Motor neuron (in vitro differentiated cells): ENCODE measurements around the gene STXBP5. TPM values are rescaled to one million over a fixed set of nuclear protein-coding genes. Genes with fewer than 3 reads are reported as not detected.
"Not testable (repeated sequence)": the region's sequence is repeated elsewhere in the genome, so short reads cannot be mapped to it uniquely, and the experiment has no call there.

Experiments
- ATAC-seq, 8 experiments: fragments of 200-7000 bp; cut with Tn5 transposase; replicated peaks in 6 of 8; 2 replicates each; pipeline ENCODE4 v1.8.0; 2021; ENCODE audit warnings: mild to moderate bottlenecking in 8 of 8, moderate library complexity in 8 of 8
- H3K27ac ChIP-seq, 2 donors: fragments of 250-450 bp; sonication (Bioruptor Pico); 2 replicates each; pipeline ENCODE4 v1.9.0; 2021; ENCODE audit warnings: antibody characterized with exemption in 2 of 2, mild to moderate bottlenecking in 2 of 2, moderate library complexity in 1 of 2
- H3K4me1 ChIP-seq, 2 donors: fragments of 250-450 bp; sonication (Bioruptor Pico); replicated peaks in 1 of 2; 2 replicates each; pipeline ENCODE4 v1.6.1; 2021; ENCODE audit warnings: antibody characterized with exemption in 2 of 2, mild to moderate bottlenecking in 2 of 2, moderate library complexity in 1 of 2
- H3K4me3 ChIP-seq, 5 donors: fragments of 250-450 bp; sonication (Bioruptor Pico); 2 replicates each; pipeline ENCODE4 v1.9.0; 2021; ENCODE audit warnings: antibody characterized with exemption in 5 of 5, mild to moderate bottlenecking in 5 of 5, moderate library complexity in 4 of 5
- WGBS, 10 experiments: fragments of 450-650 bp; shearing (Covaris generic); methylation state at CpG; one replicate each; pipeline ENCODE4 v1.0.0; 2022; 5-methylcytosine and 5-hydroxymethylcytosine counted together
- in situ Hi-C, 9 experiments: fragments of 400-800 bp; cut with MboI; loops; one replicate each; pipeline ENCODE4 v1.15.0; 2021; ENCODE audit warnings: low sequenced_read_pairs in 9 of 9, low pct_unique_long_range_greater_than_20kb in 2 of 9; ENCODE audit not compliant: unreplicated experiment in 9 of 9
- total RNA-seq, 8 experiments: library from RNA; unstranded; fragments of 300-600 nt; gene quantifications; 2 replicates each; pipeline versions ENCODE4 v1.2.3 to v1.2.4, GENCODE V29; 2022

Gene STXBP5
- total RNA-seq, 8 experiments from 2014 or later, result 9.0 to 24.3 (median 14.1) TPM

DNA sequence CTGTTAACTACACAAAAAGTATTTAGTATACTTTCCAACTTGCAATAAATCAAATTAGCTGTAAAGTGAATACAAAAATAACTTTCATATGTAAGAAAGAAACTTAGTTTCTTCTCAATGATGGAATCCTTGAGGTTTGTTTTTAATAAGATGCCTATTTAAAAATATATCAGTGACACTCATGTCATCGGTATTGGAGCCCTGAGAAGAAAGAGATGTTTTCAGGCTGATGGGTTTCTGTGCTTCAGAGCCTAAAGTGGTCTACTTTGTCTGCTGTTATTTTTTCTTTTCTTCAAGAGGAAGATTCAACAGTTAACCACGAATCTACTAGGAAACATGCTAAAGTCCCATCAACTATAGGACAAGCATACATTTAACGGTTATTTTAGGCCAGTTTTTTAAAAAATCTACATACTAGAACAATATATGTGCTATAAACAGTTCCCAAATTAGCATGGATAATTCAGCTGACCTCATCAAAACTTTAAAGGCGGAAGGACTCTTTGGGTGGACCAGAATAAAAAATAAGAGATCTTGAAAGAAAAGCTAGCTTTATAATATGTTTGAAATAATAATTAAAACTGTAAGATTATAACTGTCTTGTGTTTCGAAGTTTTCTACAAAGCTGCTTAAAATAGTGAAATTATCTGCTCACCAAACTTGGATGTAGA is 157.2 kb downstream of the STXBP5 start:
- WGBS, 10 experiments, result 55 to 100% (median 88%) methylated on average over 1 to 5 of the region's 5 CpGs
- no peak for ATAC-seq
- in situ Hi-C loops, result no loop called here

DNA sequence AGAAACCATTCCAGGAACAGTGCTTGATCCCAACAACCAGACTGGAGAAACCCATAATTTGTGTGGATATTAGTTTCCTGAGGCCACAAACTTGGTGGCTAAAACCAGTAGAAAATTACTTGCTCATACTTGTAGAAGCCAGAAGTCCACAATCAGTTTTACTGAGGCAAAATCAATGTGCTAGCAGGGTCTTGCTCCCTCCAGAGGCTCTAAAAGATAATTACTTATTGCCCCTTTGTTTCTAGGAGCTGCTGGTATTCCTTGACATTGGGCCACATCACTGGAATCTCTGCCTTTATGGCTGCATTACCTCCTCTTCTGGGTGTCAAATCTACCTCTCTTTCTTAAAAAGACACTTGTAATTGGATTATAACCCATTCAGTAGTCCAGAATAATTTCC is 162.1 kb downstream of the STXBP5 start:
- Histone ChIP-seq H3K4me3 (no peak overlapping the region), H3K27ac (no peak overlapping the region), H3K4me1 (no peaks in the 10 kb centered on the region)
- ATAC-seq, result no peak
- in situ Hi-C loops, result no loop called here

More for the DNA sequence above, 157.2 kb downstream of the STXBP5 start:
- no peak overlapping the region for H3K27ac ChIP-seq
- H3K4me1 ChIP-seq, result no peaks in the 10 kb centered on the region
- no peak overlapping the region for H3K4me3 ChIP-seq

DNA sequence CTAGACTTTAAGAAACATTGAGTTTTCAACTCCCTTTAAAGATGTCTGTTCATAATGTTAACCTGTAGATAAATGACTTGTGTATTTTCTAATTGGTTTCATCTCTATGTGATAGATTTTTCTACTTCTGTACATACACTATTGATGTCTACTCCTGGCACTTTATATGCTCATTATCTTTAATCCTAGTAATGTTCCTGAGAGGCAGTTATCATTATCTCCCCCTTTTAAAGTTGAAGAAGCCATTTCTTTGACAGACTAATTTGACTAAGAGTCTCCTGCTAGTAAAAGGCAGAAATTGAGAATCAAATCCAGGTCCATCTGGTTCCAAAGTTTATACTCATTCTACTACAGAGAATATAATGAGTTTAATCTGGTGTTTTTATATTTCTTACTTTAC is 167.1 kb downstream of the STXBP5 start:
- no peak overlapping the region for H3K27ac ChIP-seq
- H3K4me3 ChIP-seq, result no peak overlapping the region
- in situ Hi-C loops, result no loop called here
- H3K4me1 ChIP-seq, result no peaks in the 10 kb centered on the region
- no peak for ATAC-seq

DNA sequence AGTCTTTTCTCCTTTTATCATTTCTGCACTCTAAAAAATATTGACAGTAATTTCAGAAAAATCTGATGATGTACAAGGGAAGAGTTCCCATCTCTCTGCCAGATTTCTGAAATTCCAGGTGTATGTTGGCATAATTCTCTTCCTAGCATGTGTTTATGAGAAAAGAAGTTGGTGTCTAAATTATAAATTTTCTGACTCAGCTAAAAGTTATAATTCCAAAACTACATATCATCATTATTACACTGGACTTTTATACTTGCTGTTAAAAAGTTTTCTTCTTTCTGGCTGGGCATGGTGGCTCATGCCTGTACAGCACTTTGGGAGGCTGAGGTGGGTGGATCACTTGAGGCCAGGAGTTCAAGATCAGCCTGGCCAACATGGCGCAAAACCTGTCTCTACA is 168.6 kb downstream of the STXBP5 start:
- Histone ChIP-seq H3K4me3 (no peak overlapping the region), H3K4me1 (no peaks in the 10 kb centered on the region), H3K27ac (no peak overlapping the region)
- no peak for ATAC-seq
- 100% methylated on average over 1 of the region's 1 CpG; no CpG with 5 or more reads in 5 of the 10 experiments for whole genome bisulfite sequencing, 10 experiments
- in situ Hi-C loops, result no loop called here

GRCh38 chr6:147378819-147379218 is 174.6 kb downstream of the STXBP5 start:
- 88 to 100% (median 100%) methylated on average over 1 of the region's 1 CpG; no CpG with 5 or more reads in 3 of the 10 experiments for WGBS, 10 experiments
- Histone ChIP-seq H3K27ac (no peak overlapping the region), H3K4me1 (no peaks in the 10 kb centered on the region), H3K4me3 (no peak overlapping the region)
- in situ Hi-C loops, result loop anchor here in 1 of 9 experiments (25.0 kb wide), 1 partner anchor 783 kb away; no protein-coding TSS in a partner anchor
- no peak for ATAC-seq

GRCh38 chr6:147380841-147381240 is 176.6 kb downstream of the STXBP5 start:
- peak in 2 of 8 experiments; percentile 8 to 11 for ATAC-seq
- not testable (repeated sequence) for H3K27ac ChIP-seq, H3K4me1 ChIP-seq, H3K4me3 ChIP-seq
- 43 to 100% (median 97%) methylated on average over 1 to 3 of the region's 3 CpGs; no CpG with 5 or more reads in 1 of the 10 experiments for WGBS, 10 experiments
- in situ Hi-C loops, result loop anchor here in 1 of 9 experiments (25.0 kb wide), 1 partner anchor 781 kb away; no protein-coding TSS in a partner anchor

- ATAC-seq, result peak in 3 of 8 experiments; percentile 61 to 95 (median 93)
- H3K4me3 ChIP-seq, result no peak overlapping the region
- 0 to 100% (median 92%) methylated on average over 1 to 3 of the region's 3 CpGs for WGBS, 10 experiments
- H3K4me1 ChIP-seq, result no peaks in the 10 kb centered on the region
- in situ Hi-C loops, result loop anchor here in 1 of 9 experiments (25.0 kb wide), 1 partner anchor 781 kb away; no protein-coding TSS in a partner anchor
- H3K27ac ChIP-seq, result no peak overlapping the region
Measured at GRCh38 chr6:147381712-147382111, 177.5 kb downstream of the STXBP5 start.

- 91 to 100% (median 96%) methylated on average over 2 to 6 of the region's 6 CpGs for WGBS, 10 experiments
- Histone ChIP-seq H3K27ac (no peak overlapping the region), H3K4me1 (no peaks in the 10 kb centered on the region), H3K4me3 (no peak overlapping the region)
- ATAC-seq, result no peak
- in situ Hi-C loops, result loop anchor here in 1 of 9 experiments (25.0 kb wide), 1 partner anchor 779 kb away; no protein-coding TSS in a partner anchor
Measured at GRCh38 chr6:147382945-147383554, 178.8 kb downstream of the STXBP5 start.

GRCh38 chr6:147384029-147384428 is 179.8 kb downstream of the STXBP5 start:
- in situ Hi-C loops, result loop anchor here in 1 of 9 experiments (25.0 kb wide), 1 partner anchor 778 kb away; no protein-coding TSS in a partner anchor

GRCh38 chr6:147384737-147385710 is 180.8 kb downstream of the STXBP5 start:
- WGBS, 10 experiments, result 78 to 100% (median 94%) methylated on average over 2 to 6 of the region's 6 CpGs
- H3K27ac ChIP-seq, result no peak overlapping the region
- in situ Hi-C loops, result loop anchor here in 1 of 9 experiments (25.0 kb wide), 1 partner anchor 777 kb away; no protein-coding TSS in a partner anchor
- ATAC-seq, result no peak
- no peaks in the 10 kb centered on the region for H3K4me1 ChIP-seq
- H3K4me3 ChIP-seq, result no peak overlapping the region

More at GRCh38 chr6:147384029-147384428, 179.8 kb downstream of the STXBP5 start:
- no peak for ATAC-seq
- no peak overlapping the region for H3K27ac ChIP-seq
- 89 to 100% (median 100%) methylated on average over 1 to 2 of the region's 2 CpGs for WGBS, 10 experiments
- H3K4me3 ChIP-seq, result no peak overlapping the region
- no peaks in the 10 kb centered on the region for H3K4me1 ChIP-seq

- no peaks in the 10 kb centered on the region for H3K4me1 ChIP-seq
- H3K4me3 ChIP-seq, result no peak overlapping the region
- 50 to 100% (median 92%) methylated on average over 1 of the region's 1 CpG; no CpG with 5 or more reads in 4 of the 10 experiments for WGBS, 10 experiments
- in situ Hi-C loops, result loop anchor here in 1 of 9 experiments (25.0 kb wide), 1 partner anchor 773 kb away; no protein-coding TSS in a partner anchor
- H3K27ac ChIP-seq, result no peak overlapping the region
- ATAC-seq, result no peak
Measured at GRCh38 chr6:147389463-147389862, 185.2 kb downstream of the STXBP5 start.

- peak in 3 of 8 experiments; percentile 34 to 52 (median 36) for ATAC-seq
Measured at GRCh38 chr6:147390909-147391536, 186.8 kb downstream of the STXBP5 start.

More at GRCh38 chr6:147390909-147391536, 186.8 kb downstream of the STXBP5 start:
- Histone ChIP-seq H3K27ac (no peak overlapping the region), H3K4me3 (no peak overlapping the region), H3K4me1 (no peaks in the 10 kb centered on the region)
- 30 to 80% (median 46%) methylated on average over 1 to 5 of the region's 5 CpGs for WGBS, 10 experiments
- in situ Hi-C loops, result loop anchor here in 1 of 9 experiments (25.0 kb wide), 1 partner anchor 771 kb away; no protein-coding TSS in a partner anchor
